ENCODE measurements around the gene KREMEN2.

The KREMEN2 gene

DNA sequence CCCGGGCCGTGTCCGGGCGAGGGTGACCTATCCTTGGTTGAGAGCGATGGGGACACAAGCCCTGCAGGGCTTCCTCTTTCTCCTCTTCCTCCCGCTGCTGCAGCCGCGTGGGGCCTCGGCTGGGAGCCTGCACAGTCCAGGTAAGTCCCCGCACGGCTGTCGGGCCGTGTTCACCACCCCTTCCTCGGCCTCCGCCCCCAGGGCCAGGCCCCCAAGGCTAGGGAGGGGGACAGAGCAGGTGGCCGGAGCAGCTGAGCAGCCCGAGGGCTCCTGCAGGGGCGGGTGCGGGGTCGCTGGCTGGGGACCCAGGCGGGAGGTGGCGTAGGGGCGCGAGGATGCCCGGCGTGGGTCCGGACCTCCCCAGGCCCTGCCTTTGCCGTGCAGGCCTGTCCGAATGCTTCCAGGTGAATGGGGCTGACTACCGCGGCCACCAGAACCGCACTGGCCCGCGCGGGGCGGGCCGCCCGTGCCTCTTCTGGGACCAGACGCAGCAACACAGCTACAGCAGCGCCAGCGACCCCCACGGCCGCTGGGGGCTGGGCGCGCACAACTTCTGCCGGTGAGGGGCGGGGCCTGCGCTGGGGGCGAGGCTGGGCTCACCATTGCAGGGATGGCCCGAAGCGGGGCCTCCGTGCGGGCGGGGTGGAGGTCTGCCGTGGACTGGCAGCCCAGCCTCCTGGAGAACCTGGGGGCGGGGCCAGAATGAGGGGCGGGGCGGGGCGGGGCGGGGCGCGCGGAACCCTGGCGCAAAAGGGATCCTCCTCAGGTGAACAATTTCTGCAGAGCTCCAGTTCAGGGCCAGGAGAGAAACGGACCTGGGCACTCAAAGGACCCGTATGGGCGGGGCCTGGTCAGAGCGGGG is 631 bp downstream of the KREMEN2 start:
- peak; percentile 93 for DNase-seq (ENCODE audit: low spot score)

DNA sequence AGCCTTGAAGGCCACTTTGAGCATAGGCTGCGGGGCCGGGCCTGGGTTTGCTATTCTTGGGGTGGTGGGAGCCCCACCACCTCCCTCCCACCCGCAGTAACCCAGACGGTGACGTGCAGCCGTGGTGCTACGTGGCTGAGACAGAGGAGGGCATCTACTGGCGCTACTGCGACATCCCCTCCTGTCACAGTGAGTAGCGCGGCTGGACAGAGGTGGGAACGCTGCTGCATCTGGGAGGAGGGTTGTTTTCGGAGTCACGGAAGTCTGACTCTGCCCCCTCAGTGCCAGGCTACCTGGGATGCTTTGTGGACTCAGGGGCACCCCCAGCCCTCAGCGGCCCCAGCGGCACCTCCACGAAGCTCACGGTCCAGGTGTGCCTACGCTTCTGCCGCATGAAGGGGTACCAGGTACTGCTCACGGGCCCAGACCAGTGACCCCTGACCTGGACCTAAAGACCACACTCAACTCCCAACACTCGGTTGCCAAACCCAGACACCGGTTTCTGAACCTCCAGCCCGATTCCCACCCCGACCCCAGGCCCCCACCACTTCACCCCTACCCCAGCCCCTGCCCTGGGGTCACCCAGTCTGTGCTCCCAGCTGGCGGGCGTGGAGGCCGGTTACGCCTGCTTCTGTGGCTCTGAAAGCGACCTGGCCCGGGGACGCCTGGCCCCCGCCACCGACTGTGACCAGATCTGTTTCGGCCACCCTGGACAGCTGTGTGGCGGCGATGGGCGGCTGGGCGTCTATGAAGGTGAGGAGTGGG is 2.1 kb downstream of the KREMEN2 start:
- no peak for DNase-seq (ENCODE audit: low spot score)

DNA sequence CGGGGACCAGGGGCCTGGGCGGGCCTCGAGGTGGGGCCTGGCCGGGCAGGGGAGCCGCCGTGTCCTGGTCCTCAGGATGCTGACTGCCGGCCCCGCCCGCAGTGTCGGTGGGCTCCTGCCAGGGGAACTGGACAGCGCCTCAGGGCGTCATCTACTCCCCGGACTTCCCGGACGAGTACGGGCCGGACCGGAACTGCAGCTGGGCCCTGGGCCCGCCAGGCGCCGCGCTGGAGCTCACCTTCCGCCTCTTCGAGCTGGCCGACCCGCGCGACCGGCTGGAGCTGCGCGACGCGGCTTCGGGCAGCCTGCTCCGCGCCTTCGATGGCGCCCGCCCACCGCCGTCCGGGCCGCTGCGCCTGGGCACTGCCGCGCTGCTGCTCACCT is 2.7 kb downstream of the KREMEN2 start:
- peak; percentile 43 for DNase-seq (ENCODE audit: low spot score)

DNA sequence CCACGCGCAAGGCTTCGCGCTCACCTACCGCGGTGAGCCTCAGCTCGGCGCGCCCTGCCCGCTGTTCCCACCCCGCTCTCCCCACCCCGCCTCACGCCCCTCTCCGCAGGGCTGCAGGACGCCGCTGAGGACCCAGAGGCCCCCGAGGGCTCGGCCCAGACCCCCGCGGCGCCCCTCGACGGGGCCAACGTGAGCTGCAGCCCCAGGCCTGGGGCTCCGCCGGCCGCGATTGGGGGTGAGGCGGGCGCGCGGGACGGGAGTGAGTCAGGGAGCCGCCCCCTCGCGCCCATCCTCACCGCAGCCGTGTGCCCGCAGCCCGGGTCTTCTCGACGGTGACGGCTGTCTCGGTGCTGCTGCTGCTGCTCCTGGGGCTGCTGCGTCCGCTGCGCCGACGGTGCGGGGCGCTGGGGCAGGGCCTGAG is 3.1 kb downstream of the KREMEN2 start:
- DNase-seq (ENCODE audit: low spot score), result no peak

DNA sequence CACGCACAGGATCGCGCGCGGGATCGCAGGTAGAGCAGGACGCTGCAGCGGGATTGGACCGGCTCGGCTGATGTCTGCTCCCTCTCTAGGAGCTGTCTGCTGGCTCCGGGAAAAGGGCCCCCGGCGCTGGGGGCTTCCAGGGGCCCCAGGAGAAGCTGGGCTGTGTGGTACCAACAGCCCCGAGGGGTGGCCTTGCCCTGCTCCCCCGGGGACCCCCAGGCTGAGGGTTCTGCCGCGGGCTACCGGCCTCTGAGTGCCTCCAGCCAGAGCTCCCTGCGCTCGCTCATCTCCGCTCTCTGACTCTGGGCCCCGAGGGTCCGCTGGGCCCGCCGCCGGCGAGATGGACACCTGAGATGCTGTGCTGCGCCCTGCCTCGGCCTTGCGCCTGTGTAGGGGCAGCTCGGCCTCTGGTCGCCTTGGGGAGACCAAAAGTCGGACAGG is 3.7 kb downstream of the KREMEN2 start:
- no peak for DNase-seq (ENCODE audit: low spot score)

DNA sequence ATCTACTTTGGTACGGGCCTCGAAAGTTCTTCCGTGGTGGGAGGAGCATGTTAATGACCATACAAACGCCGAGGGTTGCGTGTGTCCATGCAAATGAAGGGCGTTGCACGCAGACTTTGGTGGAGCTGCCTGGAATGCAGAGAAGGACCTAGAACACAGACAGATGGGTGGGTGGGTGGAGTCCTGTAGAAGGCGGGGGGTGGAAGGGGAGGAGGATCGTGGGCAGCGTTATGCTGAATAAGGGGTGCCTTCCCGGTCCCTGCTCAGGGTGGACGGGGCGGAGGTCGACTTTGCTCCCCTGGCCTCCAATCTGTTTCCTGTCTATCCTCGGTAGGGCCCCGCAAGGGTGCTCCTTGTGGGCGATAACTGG is 4.3 kb downstream of the KREMEN2 start:
- DNase-seq (ENCODE audit: low spot score), result peak; percentile 69

DNA sequence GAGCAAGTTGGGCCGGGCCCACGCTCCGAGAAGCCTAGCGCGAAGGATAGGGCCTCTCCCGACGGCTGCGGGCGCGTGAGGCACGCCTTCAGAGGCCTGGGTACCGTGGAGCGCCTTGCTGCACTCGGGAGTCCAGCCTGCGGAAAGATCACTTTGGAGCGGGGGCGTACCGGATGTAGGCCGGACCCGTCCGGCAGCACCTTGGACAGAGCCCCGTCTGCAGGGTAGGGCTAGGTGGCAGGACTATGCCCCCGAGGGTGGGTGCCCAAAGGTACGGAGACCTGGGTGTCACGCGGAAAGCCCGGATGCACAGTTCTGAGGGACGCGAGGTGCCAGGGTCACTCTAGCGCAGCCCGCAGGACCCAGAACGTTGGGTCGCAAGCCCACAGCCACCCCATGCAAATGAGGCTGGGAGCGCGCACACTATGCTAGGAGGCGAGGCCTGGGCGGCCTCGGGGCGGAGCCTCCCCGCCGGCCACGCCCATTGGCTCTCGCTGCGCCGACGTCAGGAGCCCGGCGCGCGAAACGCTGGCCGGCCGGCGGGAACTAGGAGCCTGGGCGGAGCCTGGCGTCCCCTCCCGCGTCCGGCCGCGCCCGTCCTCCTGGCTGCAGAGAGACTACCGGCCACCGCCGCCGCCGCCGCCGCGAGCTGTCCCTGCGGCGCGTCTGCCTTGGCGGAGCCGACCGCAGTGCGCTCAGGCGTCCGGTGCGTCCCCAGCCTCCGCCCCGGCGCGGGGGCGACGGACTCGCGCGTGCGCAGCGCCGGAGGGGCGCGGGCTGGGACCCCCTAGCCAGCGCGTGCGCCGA is 4.9 kb downstream of the KREMEN2 start, which contains the start of gene PAQR4:
TSS of gene PAQR4 (plus strand) at position 611 of the 807 bp plus-strand sequence. CDS start 327 bp downstream, outside the sequence.
- peak; percentile 92 for DNase-seq (ENCODE audit: low spot score)

DNA sequence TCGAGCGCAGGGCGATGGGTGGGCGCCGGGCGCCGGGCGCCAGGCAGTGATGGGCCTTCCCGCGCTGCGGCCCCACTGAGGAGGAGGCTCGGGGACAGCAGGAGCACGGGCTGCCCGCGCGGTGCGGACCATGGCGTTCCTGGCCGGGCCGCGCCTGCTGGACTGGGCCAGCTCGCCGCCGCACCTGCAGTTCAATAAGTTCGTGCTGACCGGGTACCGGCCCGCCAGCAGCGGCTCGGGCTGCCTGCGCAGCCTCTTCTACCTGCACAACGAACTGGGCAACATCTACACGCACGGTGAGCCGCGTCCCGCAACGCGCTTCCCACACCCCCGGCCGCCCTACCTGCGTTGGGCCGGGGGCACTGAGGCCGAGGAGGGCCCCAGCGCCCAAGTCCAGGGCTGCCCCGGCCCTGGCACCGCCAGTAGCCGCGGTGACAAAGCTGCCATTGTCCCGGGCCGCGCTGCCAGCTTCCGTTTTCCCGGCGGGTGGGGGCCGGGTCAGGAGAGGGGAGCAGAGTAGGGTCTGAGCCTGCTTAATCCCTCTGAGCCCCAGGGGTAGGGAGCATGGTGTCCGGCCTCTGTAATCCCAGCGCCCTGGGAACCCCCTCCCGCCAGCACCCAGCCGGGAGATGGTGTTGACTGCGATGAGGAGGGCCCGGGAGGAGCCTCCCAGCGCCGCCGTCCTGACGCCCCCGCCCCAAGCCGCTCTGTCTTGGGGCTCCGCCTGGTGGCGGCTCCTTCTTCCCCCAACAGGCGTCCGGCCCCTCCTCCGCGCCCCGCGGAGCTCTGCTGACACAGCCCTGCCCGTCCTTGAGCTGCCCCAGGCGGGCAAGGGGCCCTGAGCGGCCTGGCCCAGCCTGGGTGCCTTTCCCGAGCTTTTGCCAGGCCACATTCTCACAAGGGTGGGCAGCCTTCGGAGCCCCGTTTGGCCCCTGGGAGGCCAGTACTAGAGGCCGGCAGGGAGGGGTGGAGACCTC is 5.8 kb downstream of the KREMEN2 start:
- DNase-seq (ENCODE audit: low spot score), result peak; percentile 74

DNA sequence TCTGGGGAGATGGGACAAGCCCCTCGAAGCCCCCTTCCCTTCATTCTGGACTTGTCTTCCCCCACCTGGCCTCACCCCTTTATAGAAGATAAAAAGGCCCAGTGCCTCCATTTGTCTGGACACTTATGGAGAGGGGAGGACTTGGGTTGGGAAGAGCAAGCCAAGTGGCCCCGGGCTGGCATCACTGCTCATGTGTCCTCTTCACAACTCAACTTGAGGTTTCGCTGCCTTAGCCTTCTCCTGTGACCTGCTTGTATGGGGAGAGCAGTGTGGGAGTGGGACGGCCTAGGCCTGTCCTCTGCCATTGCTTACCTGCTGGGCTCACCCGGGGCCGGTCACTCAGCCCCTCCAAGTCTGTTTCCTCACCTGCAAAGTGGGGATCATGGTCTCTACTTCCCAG is 6.5 kb downstream of the KREMEN2 start:
- no peak for DNase-seq (ENCODE audit: low spot score)

DNA sequence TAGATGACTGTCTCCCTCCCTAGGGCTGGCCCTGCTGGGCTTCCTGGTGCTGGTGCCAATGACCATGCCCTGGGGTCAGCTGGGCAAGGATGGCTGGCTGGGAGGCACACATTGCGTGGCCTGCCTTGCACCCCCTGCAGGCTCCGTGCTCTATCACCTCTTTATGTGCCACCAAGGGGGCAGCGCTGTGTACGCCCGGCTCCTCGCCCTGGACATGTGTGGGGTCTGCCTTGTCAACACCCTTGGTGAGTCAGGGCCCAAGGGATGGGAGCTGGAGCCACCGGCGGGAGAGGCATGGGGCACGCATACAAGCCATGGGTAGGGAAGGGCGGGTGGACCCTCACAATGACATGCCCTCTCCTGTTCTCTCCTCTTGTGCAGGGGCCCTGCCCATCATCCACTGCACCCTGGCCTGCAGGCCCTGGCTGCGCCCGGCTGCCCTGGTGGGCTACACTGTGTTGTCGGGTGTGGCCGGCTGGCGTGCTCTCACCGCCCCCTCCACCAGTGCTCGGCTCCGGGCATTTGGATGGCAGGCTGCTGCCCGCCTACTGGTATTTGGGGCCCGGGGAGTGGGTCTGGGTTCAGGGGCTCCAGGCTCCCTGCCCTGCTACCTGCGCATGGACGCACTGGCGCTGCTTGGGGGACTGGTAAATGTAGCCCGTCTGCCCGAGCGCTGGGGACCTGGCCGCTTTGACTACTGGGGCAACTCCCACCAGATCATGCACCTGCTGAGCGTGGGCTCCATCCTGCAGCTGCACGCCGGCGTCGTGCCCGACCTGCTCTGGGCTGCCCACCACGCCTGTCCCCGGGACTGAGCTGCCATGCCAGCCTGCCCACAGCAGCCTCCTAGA is 7.3 kb downstream of the KREMEN2 start:
- DNase-seq (ENCODE audit: low spot score), result no peak

DNA sequence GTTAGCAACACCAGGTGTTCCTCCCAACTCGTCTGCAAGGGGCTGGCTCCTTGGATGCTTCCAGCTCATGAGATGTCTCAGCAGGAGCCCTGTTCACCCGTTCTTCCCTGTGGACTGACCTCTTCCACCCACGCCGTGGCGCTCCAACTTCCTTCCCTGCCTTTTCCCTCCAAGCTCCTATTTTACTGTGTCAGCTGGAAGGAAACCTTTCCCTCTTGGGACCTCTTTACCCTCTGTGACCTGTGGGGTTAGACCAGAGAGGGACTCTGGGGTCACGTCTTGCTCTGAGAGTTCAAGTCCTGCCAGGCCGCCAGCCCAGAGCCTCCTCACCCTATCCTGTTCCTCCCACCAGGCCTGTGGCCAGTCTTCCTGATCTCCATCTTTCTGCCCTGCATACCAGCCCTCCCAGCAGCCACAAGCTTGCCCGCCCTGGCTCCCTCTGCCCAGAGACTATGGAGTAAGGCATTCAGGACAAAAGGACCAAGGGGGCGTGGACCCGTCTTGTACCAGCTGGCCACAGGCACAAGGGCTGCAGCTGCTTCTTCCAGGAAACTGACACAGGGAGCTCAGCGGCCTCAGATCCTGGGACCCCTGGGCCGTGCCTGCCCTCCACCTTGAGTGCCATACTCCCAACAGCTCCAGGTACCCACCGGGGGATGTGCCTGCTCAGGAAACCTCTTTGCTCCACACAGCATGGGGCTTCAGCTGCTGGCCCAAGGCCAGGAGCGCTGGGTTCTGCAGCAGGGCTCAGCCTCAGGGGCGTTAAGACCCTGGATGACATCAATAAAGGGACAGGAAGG is 8.1 kb downstream of the KREMEN2 start:
- no peak for DNase-seq (ENCODE audit: low spot score)

DNA sequence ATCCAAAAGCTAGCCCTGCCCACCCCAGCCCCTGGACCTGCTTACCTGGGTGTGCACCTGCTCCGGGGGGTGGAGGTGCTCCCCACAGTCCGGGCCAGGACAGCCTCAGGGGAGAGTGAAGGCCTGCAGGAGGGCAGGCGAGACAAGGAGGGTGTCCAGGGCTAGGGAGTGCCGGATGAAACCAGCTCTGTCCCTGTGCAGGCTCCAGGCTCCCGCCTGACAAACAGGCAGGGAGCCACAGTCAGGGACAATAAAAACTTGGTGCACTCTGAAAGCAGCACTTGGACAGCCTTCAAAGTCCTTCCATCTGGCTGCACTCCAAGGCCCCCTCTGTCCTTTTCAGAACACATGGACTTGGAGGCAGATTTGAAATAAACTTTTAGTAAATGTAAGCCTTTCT is 9.0 kb downstream of the KREMEN2 start:
- DNase-seq (ENCODE audit: low spot score), result no peak

DNA sequence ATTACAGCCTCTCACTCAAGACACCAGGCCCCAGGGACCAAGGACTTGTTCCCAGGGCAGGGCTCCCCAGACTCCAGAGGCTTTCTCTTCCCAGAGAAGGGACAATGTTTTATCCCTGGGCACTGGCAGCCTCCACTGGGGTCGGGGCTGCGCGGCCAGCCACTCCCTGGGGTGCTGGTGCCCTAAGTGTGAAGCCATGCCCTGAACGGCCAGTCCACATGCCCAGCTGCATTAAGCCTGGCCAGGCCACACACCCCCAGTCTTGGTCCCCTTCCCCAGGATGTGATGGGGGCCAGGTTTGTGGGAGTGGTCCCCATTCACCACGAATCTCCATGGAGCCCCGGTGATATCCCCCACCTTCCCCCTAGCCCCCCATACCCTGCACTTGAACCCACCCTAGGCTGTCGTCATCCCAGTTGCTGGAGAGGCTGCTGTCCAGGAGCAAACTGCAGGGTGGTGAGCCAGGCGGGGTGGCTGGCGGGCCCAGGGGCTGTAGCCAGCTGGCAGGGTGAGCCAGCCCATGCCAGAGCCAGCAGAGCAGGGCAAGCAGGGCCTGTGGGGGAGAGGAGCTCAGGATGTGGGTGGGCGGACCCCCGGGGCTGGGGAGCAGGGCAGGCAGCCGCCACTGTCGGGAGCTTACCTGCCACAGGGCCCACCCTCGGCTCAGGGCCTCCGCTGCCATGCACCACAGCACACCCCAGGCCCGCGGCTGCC is 9.7 kb downstream of the KREMEN2 start:
- DNase-seq (ENCODE audit: low spot score), result no peak

DNA sequence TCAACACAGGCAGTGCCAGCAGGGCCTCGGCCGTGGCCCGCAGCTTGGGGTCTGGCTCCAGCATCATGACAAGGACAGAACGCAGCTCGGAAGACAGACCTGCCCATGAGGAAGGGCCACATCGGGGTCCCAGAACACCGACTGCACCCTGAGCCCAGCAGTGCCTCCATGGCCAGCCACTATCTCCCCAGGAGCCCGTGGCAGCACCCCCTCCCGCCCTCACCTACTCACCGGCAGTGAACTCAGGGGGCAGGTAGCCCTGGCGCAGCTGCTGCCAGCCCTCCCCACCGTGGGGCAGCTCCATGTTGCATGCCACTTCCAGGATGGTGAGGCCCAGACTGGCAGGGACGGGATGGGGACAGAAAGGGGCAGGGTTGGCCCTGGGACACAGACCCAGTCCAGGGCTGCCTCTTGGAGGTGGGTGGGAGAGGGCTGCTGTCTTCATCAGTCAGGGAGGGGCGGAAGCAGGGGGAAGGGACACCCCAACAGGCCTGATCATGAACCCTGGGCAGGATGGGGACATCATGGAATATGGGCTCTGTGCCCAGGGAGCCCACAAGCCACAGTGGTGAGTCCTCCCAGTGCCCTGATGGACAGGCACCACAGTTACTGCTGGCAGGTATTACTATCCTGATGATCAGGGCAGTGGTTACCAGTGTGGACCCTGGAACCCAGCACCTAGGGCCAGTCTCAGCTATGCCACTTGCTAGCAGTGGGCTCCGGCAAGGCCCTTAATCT is 10.4 kb downstream of the KREMEN2 start:
- no peak for DNase-seq (ENCODE audit: low spot score)

DNA sequence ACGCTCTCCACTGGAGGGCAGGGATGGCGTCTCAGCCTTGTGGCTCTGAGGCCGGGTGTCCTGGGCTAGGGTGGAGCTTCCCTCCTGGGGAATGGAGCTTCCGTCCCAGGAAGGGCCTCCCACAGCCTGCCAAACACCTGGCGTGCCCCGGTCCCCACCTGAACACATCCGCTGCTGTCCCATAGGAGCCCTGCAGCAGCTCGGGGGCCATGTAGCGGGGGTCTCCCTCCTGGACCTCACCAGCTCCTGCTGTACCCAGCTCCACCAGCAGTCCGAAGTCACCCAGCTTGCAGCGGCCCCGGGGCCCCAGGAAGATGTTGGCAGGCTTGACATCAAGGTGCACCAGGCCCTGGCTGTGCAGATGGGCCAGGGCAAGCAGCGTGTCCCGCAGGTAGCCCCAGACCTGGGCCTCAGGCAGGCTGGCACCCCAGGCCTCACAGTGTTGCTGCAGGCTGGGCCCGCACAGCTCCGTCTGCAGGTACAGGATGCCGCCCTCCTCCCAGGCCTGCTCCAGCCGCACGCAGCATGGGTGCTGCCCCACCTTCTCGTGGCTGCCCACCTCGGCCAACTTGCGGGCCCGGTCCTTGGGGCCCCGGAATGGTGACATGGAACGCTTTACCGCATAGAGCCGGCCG is 11.2 kb downstream of the KREMEN2 start:
- DNase-seq (ENCODE audit: low spot score), result no peak

DNA sequence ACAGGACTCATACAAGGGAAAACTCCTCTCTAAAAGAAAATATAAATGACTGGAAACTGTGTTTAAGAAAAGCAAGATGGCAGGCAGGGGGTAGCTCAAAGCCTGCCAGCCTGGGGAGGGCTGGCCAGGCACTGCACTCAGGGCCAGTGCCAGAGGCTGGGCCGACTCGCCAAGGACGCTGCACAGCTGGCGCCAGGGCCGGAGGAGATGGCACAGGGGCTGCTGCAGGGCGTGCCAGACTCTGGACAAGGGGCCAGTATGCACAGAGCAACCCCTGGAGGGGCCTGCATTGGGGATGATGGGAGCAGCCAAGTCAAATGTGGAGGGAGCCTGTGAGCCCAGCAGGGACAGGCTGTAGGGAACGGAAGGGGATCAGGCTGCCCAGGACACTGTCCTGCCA is 12.1 kb downstream of the KREMEN2 start:
- DNase-seq (ENCODE audit: low spot score), result no peak

DNA sequence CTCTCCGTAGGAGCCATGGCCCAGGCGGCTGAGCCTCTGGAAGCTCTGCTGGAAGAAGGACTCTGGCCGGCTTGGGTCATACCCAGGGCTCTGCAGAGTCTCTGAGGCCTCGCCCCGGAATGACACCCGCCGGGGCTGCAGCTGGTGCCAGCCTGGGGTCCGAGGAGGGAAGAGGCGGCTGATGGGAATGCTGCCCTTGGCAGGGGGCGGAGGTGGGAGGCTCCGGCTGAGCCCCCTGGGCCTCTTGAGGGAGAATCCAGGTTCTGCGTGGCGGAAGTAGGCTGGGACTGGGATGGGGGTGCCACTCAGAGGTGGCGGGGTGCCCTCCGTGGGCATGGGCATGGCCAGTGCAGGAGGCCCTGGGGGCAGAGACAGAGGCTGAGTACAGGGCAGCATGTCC is 12.6 kb downstream of the KREMEN2 start:
- no peak for DNase-seq (ENCODE audit: low spot score)
